GM20000 (cell line): ENCODE results near the gene SHLD3.
"Not testable (repeated sequence)": the region's sequence is repeated elsewhere in the genome, so short reads cannot be mapped to it uniquely, and the experiment has no call there.

ENCODE experiments used
- DNase-seq: peaks from one replicate; pipeline ENCODE4 v3.0.0; 2012; ENCODE audit warnings: low spot score
- CTCF ChIP-seq: IDR thresholded peaks from 2 replicates; pipeline ENCODE4 v1.5.1; 2012; ENCODE audit warnings: mild to moderate bottlenecking, control low read depth; ENCODE audit errors: extremely low read depth, missing control alignments

SHLD3 gene

GRCh38 chr5:65651144-65651543, 26.3 kb downstream of the SHLD3 start:
- DNase-seq: no peak
- TF ChIP-seq CTCF: no peak

- no peak for DNase-seq
- TF ChIP-seq CTCF: no peak
Measured at GRCh38 chr5:65654713-65655112, 29.9 kb downstream of the SHLD3 start.

- no peak for DNase-seq
Measured at GRCh38 chr5:65663804-65664521, 39.1 kb downstream of the SHLD3 start.

GRCh38 chr5:65668696-65669095, 43.9 kb downstream of the SHLD3 start:
- DNase-seq: no peak
- TF ChIP-seq CTCF: no peak

More at GRCh38 chr5:65663804-65664521, 39.1 kb downstream of the SHLD3 start:
- TF ChIP-seq CTCF: no peak

- TF ChIP-seq CTCF: no peak
- DNase-seq: no peak
Measured at GRCh38 chr5:65672796-65673195, 48.0 kb downstream of the SHLD3 start.

- no peak for TF ChIP-seq CTCF
- DNase-seq: no peak
Measured at GRCh38 chr5:65674749-65675148, 49.9 kb downstream of the SHLD3 start.

GRCh38 chr5:65676056-65676455, 51.2 kb downstream of the SHLD3 start:
- DNase-seq: not testable (repeated sequence)
